HL-60 (cell line): ENCODE data around the gene MUC5AC.

Experiments
- DNase-seq, 2 experiments: peaks; one replicate each; pipeline ENCODE4 v3.0.0-alpha.2; 2010 to 2020; ENCODE audit warnings: low read depth in 1 of 2, low spot score in 1 of 2
- H3K27ac ChIP-seq: fragments of 250-450 bp; sonication (Bioruptor Pico); replicated peaks from 2 replicates; pipeline ENCODE4 v1.5.1; 2020; ENCODE audit warnings: mild to moderate bottlenecking, moderate library complexity
- H3K27me3 ChIP-seq: fragments of 250-450 bp; sonication (Bioruptor Pico); 2 replicates; pipeline ENCODE4 v1.5.1; 2021; ENCODE audit warnings: mild to moderate bottlenecking, moderate library complexity; ENCODE audit not compliant: insufficient read depth, poor library complexity, severe bottlenecking
- H3K4me3 ChIP-seq: replicated peaks from 2 replicates; pipeline ENCODE4 v1.5.1; 2011; ENCODE audit warnings: mild to moderate bottlenecking, control low read depth, low read length; ENCODE audit not compliant: insufficient read depth
- GABPA ChIP-seq: IDR thresholded peaks from 2 replicates; pipeline ENCODE4 v1.6.1; 2012; ENCODE audit warnings: low read depth
- POLR2AphosphoS5 ChIP-seq: IDR thresholded peaks from 2 replicates; pipeline ENCODE4 v1.6.1; 2012; ENCODE audit warnings: low read depth
- SPI1 ChIP-seq: IDR thresholded peaks from 2 replicates; pipeline ENCODE4 v1.6.1; 2012; ENCODE audit warnings: low read depth, mild to moderate bottlenecking, borderline replicate concordance
- TF ChIP-seq, protein P1 (sequence below): IDR thresholded peaks from one replicate; pipeline ENCODE4 v1.5.1; 2011; ENCODE audit warnings: low read length, control low read depth, inconsistent platforms; ENCODE audit not compliant: insufficient read depth
- TF ChIP-seq, protein P2 (sequence below): IDR thresholded peaks from 2 replicates; pipeline ENCODE4 v1.6.1; 2012; ENCODE audit warnings: low read depth; ENCODE audit not compliant: insufficient replicate concordance

The MUC5AC gene

DNA sequence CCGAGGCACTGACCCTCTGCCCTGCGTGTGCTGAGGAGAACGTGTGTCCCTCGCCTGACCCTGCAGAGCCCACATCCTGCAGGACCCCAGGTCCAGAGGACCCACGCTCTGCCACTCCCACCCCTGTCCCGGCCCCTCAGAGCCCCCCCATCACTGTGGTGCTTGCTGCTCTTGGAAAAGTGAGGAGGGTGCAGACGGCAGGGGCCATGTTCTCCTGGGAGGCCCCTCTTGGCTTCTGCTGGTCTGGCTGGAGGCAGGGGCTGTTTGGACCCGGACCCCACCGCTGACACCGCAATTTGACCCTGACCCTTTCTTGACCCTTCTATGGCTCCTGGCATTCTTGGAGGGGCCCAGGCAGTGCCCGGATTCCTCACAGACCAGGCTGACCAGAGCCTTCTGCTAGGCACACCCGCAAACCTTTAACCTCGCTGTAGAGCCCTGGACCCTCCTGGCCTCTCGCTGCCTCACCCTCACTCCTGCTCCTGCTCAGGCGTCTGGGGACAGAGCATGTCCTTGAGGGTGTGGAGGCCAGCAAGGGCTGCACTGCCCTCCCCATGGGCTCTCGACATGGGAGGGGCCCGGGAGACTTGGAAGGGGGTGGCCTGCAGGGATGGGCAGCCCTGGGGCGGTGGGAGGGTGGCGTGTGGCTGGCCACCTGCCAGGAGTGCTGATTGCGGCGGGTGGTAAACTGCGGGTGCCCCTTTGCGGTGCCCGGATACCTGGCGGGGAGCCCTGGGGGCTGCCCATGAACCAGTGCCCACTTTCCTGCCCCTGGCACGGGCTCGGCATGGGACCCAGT, 37.0 kb upstream of the MUC5AC start:
- Histone ChIP-seq H3K4me3 (no peak overlapping the region), H3K27ac (no peak overlapping the region), H3K27me3 (no peaks in the 10 kb centered on the region)
- no peak for TF ChIP-seq SPI1
- TF ChIP-seq, protein P1, sequence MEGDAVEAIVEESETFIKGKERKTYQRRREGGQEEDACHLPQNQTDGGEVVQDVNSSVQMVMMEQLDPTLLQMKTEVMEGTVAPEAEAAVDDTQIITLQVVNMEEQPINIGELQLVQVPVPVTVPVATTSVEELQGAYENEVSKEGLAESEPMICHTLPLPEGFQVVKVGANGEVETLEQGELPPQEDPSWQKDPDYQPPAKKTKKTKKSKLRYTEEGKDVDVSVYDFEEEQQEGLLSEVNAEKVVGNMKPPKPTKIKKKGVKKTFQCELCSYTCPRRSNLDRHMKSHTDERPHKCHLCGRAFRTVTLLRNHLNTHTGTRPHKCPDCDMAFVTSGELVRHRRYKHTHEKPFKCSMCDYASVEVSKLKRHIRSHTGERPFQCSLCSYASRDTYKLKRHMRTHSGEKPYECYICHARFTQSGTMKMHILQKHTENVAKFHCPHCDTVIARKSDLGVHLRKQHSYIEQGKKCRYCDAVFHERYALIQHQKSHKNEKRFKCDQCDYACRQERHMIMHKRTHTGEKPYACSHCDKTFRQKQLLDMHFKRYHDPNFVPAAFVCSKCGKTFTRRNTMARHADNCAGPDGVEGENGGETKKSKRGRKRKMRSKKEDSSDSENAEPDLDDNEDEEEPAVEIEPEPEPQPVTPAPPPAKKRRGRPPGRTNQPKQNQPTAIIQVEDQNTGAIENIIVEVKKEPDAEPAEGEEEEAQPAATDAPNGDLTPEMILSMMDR = no peak
- no peak for TF ChIP-seq GABPA
- TF ChIP-seq, protein P2, sequence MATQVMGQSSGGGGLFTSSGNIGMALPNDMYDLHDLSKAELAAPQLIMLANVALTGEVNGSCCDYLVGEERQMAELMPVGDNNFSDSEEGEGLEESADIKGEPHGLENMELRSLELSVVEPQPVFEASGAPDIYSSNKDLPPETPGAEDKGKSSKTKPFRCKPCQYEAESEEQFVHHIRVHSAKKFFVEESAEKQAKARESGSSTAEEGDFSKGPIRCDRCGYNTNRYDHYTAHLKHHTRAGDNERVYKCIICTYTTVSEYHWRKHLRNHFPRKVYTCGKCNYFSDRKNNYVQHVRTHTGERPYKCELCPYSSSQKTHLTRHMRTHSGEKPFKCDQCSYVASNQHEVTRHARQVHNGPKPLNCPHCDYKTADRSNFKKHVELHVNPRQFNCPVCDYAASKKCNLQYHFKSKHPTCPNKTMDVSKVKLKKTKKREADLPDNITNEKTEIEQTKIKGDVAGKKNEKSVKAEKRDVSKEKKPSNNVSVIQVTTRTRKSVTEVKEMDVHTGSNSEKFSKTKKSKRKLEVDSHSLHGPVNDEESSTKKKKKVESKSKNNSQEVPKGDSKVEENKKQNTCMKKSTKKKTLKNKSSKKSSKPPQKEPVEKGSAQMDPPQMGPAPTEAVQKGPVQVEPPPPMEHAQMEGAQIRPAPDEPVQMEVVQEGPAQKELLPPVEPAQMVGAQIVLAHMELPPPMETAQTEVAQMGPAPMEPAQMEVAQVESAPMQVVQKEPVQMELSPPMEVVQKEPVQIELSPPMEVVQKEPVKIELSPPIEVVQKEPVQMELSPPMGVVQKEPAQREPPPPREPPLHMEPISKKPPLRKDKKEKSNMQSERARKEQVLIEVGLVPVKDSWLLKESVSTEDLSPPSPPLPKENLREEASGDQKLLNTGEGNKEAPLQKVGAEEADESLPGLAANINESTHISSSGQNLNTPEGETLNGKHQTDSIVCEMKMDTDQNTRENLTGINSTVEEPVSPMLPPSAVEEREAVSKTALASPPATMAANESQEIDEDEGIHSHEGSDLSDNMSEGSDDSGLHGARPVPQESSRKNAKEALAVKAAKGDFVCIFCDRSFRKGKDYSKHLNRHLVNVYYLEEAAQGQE = no peak
- no peak for TF ChIP-seq POLR2AphosphoS5
- DNase-seq = no peak

DNA sequence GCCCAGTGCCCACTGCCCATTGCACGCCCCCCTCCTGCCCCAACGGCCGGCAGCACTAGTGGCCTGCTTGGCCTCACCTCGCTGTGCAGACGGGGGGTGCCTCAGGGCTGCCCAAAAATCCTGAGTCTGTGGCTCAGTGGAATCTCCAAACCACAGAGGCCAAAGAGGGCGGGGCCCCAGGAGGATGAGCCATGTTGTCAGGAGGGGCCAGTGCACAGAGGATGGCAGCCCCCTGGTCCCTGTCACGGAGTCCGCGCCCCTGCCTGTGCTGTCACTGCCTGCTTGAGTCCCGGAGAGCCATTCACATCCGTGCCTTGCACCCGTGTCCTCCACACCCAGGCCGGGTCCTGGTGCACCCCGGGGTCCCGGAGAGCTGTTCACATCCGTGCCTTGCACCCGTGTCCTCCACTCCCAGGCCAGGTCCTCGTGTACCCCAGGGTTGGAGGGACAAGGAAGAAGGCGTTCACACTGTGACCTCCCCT, 36.4 kb upstream of the MUC5AC start:
- no peak for DNase-seq
- no peak overlapping the region for H3K27ac ChIP-seq
- TF ChIP-seq POLR2AphosphoS5 (no peak), SPI1 (no peak), GABPA (no peak)
- TF ChIP-seq, protein P2 = no peak
- TF ChIP-seq, protein P1 = no peak
- H3K27me3 ChIP-seq = no peaks in the 10 kb centered on the region
- no peak overlapping the region for H3K4me3 ChIP-seq

DNA sequence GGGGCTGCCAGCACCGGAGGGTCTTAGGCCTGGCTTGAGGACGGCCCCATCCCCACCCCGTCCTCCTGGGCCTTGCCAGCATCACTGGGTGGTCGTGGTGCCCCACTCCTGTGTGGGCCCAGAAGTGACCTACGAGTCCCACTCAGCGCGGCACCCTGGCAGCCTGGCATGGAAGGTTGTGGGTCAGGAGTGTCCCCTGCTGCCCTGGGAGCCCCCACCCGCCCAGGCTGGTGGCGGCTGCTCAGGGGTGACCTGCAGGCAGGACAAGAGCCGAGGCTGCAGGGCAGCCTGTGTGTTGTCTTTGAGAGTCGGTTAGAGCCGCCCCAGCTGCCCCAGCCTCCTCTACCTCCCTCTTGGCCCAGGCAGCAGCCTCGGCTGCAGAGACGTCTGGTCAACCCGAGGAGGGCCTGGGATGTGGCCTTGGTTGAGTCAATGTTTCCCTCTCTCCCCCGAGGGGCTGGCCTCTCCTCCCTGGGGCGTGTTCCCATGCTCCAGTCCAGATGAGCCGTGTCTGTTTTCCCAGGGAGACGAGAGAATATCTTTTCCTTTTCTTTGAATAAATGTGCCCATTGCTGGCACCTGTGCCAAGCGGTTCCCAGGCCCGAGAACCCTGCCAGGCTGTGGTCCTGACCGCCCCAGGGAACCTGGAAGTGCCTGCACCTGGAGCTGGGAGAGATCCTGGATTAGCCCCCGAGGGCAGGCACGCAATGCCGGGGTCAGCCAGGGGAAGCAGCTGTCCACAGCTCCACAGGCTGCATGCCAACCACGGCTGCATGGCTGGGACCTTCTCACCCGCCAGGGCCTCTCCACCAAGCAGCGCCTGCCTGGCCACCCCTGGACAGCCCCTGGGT, 35.7 kb upstream of the MUC5AC start:
- no peak overlapping the region for H3K4me3 ChIP-seq
- TF ChIP-seq, protein P1 = no peak
- TF ChIP-seq GABPA (no peak), POLR2AphosphoS5 (no peak), SPI1 (no peak)
- TF ChIP-seq, protein P2 = no peak
- H3K27ac ChIP-seq = no peak overlapping the region
- no peak for DNase-seq
- no peaks in the 10 kb centered on the region for H3K27me3 ChIP-seq
